Left ventricle myocardium superior (tissue), 1 donor: ENCODE results near the gene DMAC2. TPM values are rescaled to one million over a fixed set of nuclear protein-coding genes. Genes with fewer than 3 reads are reported as not detected.
A peak's percentile ranks its signal among the peaks of the same experiment; 100 is the strongest.
"Not testable (repeated sequence)": the region's sequence is repeated elsewhere in the genome, so short reads cannot be mapped to it uniquely, and the experiment has no call there.

ENCODE experiments used
- ATAC-seq: fragments of 200-7000 bp; cut with Tn5 transposase; one replicate; pipeline ENCODE4 v1.9.1; 2020; ENCODE audit warnings: mild to moderate bottlenecking, moderate library complexity
- DNase-seq: peaks from one replicate; pipeline ENCODE4 v3.0.0-alpha.2; 2020
- intact Hi-C: fragments of 100-400 bp; cut with micrococcal nuclease; formaldehyde crosslinking; loops from one replicate; pipeline ENCODE4 v1.11.0; 2022
- total RNA-seq: library from RNA; stranded (reverse); fragmentation: NEBNext Ultra II Directional; extraction: Animal tissue kit (Norgen Biotek cat#: 25700); gene quantifications from one replicate; pipeline ENCODE4 v1.2.1, GENCODE V29; 2021
- donor health status: DM: no; HTN: yes; CAD: no; lungs with severe emphysema.

DMAC2 gene
- total RNA-seq, 1 donor from 2014 or later = 111 TPM

DNA sequence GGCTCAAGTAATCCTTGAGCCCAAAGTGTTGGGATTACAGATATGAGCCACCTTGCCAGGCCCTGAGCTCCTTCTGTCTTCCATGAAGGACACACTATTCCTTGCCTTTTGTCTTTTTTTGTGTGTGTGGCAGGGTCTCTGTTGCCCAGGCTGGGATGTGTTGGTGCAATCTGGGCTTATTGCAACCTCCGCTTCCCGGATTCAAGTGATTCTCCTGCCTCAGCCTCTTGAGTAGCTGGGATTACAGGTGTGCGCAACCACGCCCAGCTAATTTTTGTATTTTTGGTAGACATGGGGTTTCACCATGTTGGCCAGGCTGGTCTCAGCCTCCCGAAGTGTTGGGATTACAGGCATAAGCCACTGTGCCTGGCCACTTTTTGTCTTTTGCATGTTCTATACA lies 30.9 kb downstream of the DMAC2 start:
- intact Hi-C loops, ATAC-seq: not testable (repeated sequence)

DNA sequence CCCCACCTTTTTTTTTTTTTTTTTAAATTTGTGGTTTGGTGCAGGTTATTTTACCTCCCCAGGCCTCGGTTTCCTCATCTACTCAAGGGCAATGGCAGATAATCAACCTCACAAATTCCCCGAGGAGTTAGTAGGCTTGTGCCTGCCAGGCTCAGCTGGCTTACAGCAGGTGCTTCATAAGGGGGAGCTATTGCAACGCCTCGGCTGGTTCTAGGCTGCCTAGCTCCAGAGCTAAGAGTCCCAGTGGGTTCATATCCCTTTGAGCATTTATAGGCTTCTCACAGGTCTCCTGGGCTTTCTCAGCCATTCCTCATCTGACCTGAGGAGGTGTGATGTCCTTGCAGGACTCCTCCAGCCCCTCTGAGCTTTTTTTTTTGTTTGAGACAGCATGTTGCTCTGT lies 31.5 kb downstream of the DMAC2 start:
- peak; percentile 18 for ATAC-seq
- intact Hi-C loops = no loop called here
- DNase-seq = no peak

More for the DNA sequence above, 30.9 kb downstream of the DMAC2 start:
- not testable (repeated sequence) for DNase-seq

DNA sequence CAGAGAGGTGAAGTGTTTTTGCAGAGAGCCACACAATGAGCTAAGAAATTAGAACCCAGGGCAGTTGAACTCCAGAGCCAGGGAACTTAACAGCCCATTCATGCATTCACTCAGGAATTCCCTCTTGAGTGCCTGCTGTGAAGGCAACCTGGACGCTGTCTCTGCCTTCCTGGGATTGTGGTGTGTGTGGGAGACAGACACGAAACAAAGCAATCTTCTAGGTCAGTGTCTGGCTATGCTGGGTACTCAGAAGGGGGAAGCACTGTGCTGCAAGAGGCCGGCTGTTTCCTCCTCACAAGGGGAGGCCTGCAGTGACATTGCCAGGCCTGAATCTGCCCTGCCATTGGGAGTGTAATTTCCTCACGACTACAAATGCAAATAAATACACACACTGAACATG lies 32.4 kb downstream of the DMAC2 start:
- DNase-seq = peak; percentile 52
- peak; percentile 7 for ATAC-seq
- intact Hi-C loops = no loop called here

- no peak for DNase-seq
- ATAC-seq = peak; percentile 15
Measured at GRCh38 chr19:41405776-41406175, 33.9 kb downstream of the DMAC2 start.

GRCh38 chr19:41403181-41403970 lies 36.3 kb downstream of the DMAC2 start:
- ATAC-seq (no peak), DNase-seq (no peak)
- intact Hi-C loops = no loop called here

More at GRCh38 chr19:41405776-41406175, 33.9 kb downstream of the DMAC2 start:
- intact Hi-C loops = no loop called here

GRCh38 chr19:41402010-41402409 lies 37.7 kb downstream of the DMAC2 start:
- no peak for ATAC-seq

GRCh38 chr19:41401483-41401882 lies 38.2 kb downstream of the DMAC2 start:
- intact Hi-C loops = no loop called here
- no peak for ATAC-seq
- no peak for DNase-seq

More at GRCh38 chr19:41402010-41402409, 37.7 kb downstream of the DMAC2 start:
- no peak for DNase-seq
- intact Hi-C loops = no loop called here

- intact Hi-C loops = no loop called here
- DNase-seq = no peak
- ATAC-seq = no peak
Measured at GRCh38 chr19:41399525-41399924, 40.2 kb downstream of the DMAC2 start.

GRCh38 chr19:41399091-41399490 lies 40.6 kb downstream of the DMAC2 start:
- no peak for ATAC-seq
- intact Hi-C loops = no loop called here
- DNase-seq = no peak

DNA sequence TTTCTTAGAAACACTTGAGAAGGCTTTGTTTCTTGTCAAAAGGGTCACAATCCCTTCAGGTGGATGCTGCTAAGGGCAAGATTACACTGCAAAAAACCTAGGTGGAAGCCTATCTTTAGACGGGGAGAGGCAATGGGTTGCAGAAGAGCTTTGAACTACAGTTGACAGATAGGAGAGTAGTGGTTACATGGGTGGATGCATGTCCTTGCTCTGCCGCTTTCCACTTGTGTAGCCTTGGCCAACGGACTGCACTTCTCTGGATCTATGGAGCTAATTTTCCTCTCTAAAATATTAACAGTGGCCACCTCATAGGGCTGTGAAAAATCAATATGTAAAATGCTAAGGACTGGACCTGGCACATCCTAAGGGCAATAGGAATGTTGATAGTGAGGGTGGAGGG lies 41.1 kb downstream of the DMAC2 start:
- intact Hi-C loops = no loop called here
- DNase-seq = no peak
- no peak for ATAC-seq

- ATAC-seq (no peak), DNase-seq (no peak)
- intact Hi-C loops = no loop called here
Measured at GRCh38 chr19:41398050-41398418, 41.7 kb downstream of the DMAC2 start.

DNA sequence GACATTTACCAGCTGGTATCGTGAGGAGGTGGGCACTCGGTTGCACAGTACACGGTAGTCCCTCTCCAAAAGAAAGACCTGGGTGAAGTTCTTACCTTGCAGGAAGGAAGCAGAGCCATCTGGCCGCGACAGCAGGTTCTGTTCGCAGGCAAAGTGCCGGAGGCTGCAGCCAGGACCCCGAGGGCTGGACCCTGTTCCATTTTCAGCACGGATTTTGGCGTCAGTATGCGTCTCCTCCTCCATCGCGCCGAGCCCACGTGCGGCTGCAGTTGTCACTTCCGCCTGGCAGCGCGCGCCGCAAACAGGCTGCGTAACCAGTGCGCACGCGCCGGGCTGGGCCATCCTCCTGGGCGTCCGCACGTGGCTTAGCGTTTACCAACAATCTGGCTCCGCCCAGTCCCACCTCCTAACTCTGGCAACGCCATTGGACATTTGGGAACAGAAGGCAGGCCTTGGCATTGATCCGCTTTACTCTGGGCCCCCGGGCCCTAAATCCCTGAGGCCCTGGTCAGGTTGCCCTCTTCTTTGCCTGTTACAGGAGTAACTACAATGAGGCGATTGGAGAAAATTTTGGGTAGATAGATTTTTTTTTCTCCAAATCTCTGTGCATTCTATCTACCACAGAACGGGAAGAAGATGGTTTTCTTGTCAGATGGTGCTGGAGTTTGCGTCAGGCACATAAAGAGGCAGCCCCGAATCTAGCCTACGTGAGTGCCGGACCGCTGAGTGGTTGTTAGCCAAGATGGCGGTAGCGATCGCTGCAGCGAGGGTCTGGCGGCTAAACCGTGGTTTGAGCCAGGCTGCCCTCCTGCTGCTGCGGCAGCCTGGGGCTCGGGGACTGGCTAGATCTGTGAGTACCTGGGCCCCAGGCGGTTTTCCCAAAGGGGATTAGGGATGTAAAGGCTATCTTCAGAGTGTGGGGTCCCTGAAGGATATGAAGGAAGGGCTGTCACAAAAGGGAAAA lies 42.3 kb downstream of the DMAC2 start, which contains the start of the genes BCKDHA and EXOSC5:
Gene BCKDHA, plus strand, starts transcription at position 733 of the 964 bp plus-strand sequence. Its CDS starts 10 bp downstream, at position 743.
Gene EXOSC5, minus strand, starts transcription at position 274 of the 964 bp plus-strand sequence. Its CDS starts 31 bp downstream, at position 243.
- DNase-seq (peak; percentile 99), ATAC-seq (peak; percentile 98)
- intact Hi-C loops = no loop called here

DNA sequence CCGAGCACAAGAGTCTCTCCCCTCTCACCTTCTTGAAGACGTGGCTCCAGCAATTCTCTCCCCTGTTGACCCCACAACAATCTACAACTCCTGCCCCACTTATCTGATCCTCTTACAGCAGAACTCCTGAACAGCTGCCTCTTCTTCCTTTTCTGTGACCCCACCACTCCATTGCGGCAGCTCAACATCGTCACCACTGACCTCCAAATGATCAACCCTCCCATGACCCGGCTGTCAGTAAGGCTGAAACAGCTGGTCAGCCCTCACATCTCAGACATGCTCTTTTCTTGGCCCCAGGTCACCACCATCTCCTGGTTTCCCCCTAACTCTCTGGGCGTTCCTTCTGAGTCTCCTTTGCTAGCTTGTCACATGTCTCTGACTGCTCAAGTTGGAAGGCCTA lies 44.4 kb downstream of the DMAC2 start:
- ATAC-seq = no peak
- no peak for DNase-seq
- intact Hi-C loops = no loop called here

DNA sequence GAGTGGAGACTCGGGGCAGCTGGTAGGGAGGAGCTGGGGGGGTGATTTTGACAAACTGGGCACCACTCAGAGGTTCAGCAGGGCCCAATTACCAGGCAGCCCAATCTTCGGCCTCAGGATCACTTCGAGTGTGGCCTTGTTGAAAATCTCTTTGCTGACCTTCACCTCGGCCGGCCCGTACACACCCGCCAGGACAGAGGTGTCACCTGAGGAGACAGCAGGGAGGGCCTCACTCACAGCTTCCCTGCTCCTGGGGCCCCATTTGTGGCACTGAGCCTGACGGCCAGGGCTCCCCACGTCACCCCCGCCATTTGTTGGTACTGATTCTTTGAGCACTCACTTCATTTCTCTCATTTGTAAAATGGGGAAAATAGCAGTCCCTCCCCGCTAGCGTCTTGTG lies 46.9 kb downstream of the DMAC2 start:
- ATAC-seq (no peak), DNase-seq (peak; percentile 44)
- intact Hi-C loops = no loop called here

GRCh38 chr19:41391618-41392017 lies 48.1 kb downstream of the DMAC2 start:
- intact Hi-C loops = no loop called here
- DNase-seq = no peak
- no peak for ATAC-seq

- DNase-seq (no peak), ATAC-seq (peak; percentile 39)
- intact Hi-C loops = no loop called here
Measured at GRCh38 chr19:41386442-41386841, 53.3 kb downstream of the DMAC2 start.

- intact Hi-C loops = no loop called here
- no peak for ATAC-seq
Measured at GRCh38 chr19:41384351-41384750, 55.4 kb downstream of the DMAC2 start.

DNA sequence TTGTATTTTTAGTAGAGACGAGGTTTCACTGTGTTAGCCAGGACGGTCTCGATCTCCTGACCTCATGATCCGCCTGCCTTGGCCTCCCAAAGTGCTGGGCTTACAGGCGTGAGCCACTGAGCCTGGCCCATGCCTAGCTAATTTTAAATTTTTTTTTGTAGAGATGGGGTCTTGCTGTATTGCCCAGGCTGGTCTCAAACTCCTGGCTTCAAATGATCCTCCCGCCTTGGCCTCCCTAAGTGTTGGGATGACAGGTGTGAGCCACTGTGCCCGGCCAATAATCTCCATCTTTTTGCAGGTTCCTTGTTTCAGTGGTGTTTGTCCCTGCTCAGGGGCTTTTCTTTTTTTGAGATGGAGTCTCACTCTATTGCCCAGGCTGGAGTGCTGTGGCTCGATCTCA lies 58.2 kb downstream of the DMAC2 start:
- ATAC-seq, DNase-seq, intact Hi-C loops: not testable (repeated sequence)

More at GRCh38 chr19:41384351-41384750, 55.4 kb downstream of the DMAC2 start:
- DNase-seq = no peak
